ENCODE results near the gene PCDHA11. TPM values are rescaled to one million over a fixed set of nuclear protein-coding genes. Genes with fewer than 3 reads are reported as not detected.
"Not testable (repeated sequence)": the region's sequence is repeated elsewhere in the genome, so short reads cannot be mapped to it uniquely, and the experiment has no call there.

Gene PCDHA11
- under 1 TPM; 0.16 to 0.37 (median 0.27) TPM for polyA plus RNA-seq (ENCODE audit: insufficient read length in 4 of 4)

GRCh38 chr5:140868721-140869554 is at the start of gene PCDHA11:
TSS of gene PCDHA11 (plus strand) at chr5:140868957. CDS start at chr5:140869104, 147 bp downstream.
- DNase-seq (ENCODE audit: low read depth in 4 of 4, low spot score in 3 of 4), result no peak

GRCh38 chr5:140821375-140822280 is 47.1 kb upstream of the PCDHA11 start, which contains the start of gene PCDHA5:
TSS of gene PCDHA5 (plus strand) at chr5:140821613.
- DNase-seq (ENCODE audit: low read depth in 4 of 4, low spot score in 3 of 4), result no peak

- no peak for DNase-seq (ENCODE audit: low read depth in 4 of 4, low spot score in 3 of 4)
Observed at GRCh38 chr5:140822281-140822629, 46.5 kb upstream of the PCDHA11 start.

GRCh38 chr5:140822969-140823368 is 45.8 kb upstream of the PCDHA11 start:
- not testable (repeated sequence) for DNase-seq (ENCODE audit: low read depth in 4 of 4, low spot score in 3 of 4)

- no peak for DNase-seq (ENCODE audit: low read depth in 4 of 4, low spot score in 3 of 4)
Observed at GRCh38 chr5:140823475-140823874, 45.3 kb upstream of the PCDHA11 start.

GRCh38 chr5:140827704-140828361 is 40.9 kb upstream of the PCDHA11 start, which contains the start of gene PCDHA6:
TSS of gene PCDHA6 (plus strand) at chr5:140827960. CDS start at chr5:140828092, 132 bp downstream.
- DNase-seq (ENCODE audit: low read depth in 4 of 4, low spot score in 3 of 4), result no peak

GRCh38 chr5:140828362-140828737 is 40.4 kb upstream of the PCDHA11 start:
- DNase-seq (ENCODE audit: low read depth in 4 of 4, low spot score in 3 of 4), result no peak

GRCh38 chr5:140829511-140830501 is 39.0 kb upstream of the PCDHA11 start:
- not testable (repeated sequence) for DNase-seq (ENCODE audit: low read depth in 4 of 4, low spot score in 3 of 4)

GRCh38 chr5:140833993-140834392 is 34.8 kb upstream of the PCDHA11 start, which contains the start of gene PCDHA7:
TSS of gene PCDHA7 (plus strand) at chr5:140834269. CDS start at chr5:140834384, 115 bp downstream.
- no peak for DNase-seq (ENCODE audit: low read depth in 4 of 4, low spot score in 3 of 4)

- DNase-seq (ENCODE audit: low read depth in 4 of 4, low spot score in 3 of 4), result not testable (repeated sequence)
Observed at GRCh38 chr5:140834439-140835008, 34.2 kb upstream of the PCDHA11 start.

- no peak for DNase-seq (ENCODE audit: low read depth in 4 of 4, low spot score in 3 of 4)
Observed at GRCh38 chr5:140835622-140836510, 32.9 kb upstream of the PCDHA11 start.

GRCh38 chr5:140840978-140841962 is 27.5 kb upstream of the PCDHA11 start, which contains the start of gene PCDHA8:
TSS of gene PCDHA8 (plus strand) at chr5:140841187. CDS start at chr5:140841322, 135 bp downstream.
- DNase-seq (ENCODE audit: low read depth in 4 of 4, low spot score in 3 of 4), result peak in 1 of 4 donors; percentile 3

- DNase-seq (ENCODE audit: low read depth in 4 of 4, low spot score in 3 of 4), result no peak
Observed at GRCh38 chr5:140842798-140843733, 25.7 kb upstream of the PCDHA11 start.

GRCh38 chr5:140848139-140849102 is 20.3 kb upstream of the PCDHA11 start, which contains the start of gene PCDHA9:
TSS of gene PCDHA9 (plus strand) at chr5:140848382. CDS start at chr5:140848496, 114 bp downstream.
- DNase-seq (ENCODE audit: low read depth in 4 of 4, low spot score in 3 of 4), result not testable (repeated sequence)
